ENCODE measurements around the gene INS. TPM values are rescaled to one million over a fixed set of nuclear protein-coding genes. Genes with fewer than 3 reads are reported as not detected.

INS gene
- total RNA-seq, 1 donor, result not detected

DNA sequence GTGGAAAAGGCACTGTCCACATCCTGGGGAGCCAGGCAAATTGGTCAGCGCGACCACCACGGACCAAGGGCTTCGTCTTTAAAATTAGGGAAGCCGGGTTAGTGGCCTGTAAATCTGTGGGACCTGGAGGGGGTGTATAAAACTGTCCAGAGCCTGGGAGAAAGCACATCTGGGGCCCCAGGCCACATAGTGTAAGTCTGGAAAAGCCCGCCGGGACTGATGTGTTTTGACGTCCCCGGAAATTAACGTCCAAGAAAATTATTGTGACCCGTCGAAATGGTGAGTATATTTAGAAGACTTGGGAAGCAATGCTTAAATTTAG, 17.6 kb downstream of the INS start:
- no peak for DNase-seq (ENCODE audit: low read depth)
- TF ChIP-seq CTCF (IDR thresholded peaks at IDR 0.05; ENCODE audit: insufficient read depth, low read length), result no peak
- H3K4me3 ChIP-seq (ENCODE audit: low read depth, low read length), result no peak overlapping the region

- peak; percentile 15 for DNase-seq (ENCODE audit: low read depth)
- TF ChIP-seq CTCF (IDR thresholded peaks at IDR 0.05; ENCODE audit: insufficient read depth, low read length), result no peak
- H3K4me3 ChIP-seq (ENCODE audit: low read depth, low read length), result no peak overlapping the region
Measured at GRCh38 chr11:2142762-2143202, 18.2 kb downstream of the INS start.

GRCh38 chr11:2142300-2142759, 18.7 kb downstream of the INS start:
- no peak overlapping the region for H3K4me3 ChIP-seq (ENCODE audit: low read depth, low read length)
- DNase-seq (ENCODE audit: low read depth), result peak; percentile 47
- no peak for TF ChIP-seq CTCF (IDR thresholded peaks at IDR 0.05; ENCODE audit: insufficient read depth, low read length)

GRCh38 chr11:2140411-2141400, 20.3 kb downstream of the INS start:
- no peak for TF ChIP-seq CTCF (IDR thresholded peaks at IDR 0.05; ENCODE audit: insufficient read depth, low read length)
- H3K4me3 ChIP-seq (ENCODE audit: low read depth, low read length), result no peak overlapping the region
- DNase-seq (ENCODE audit: low read depth), result no peak

GRCh38 chr11:2139621-2140337, 21.2 kb downstream of the INS start:
- no peak overlapping the region for H3K4me3 ChIP-seq (ENCODE audit: low read depth, low read length)
- DNase-seq (ENCODE audit: low read depth), result no peak
- TF ChIP-seq CTCF (IDR thresholded peaks at IDR 0.05; ENCODE audit: insufficient read depth, low read length), result no peak

DNA sequence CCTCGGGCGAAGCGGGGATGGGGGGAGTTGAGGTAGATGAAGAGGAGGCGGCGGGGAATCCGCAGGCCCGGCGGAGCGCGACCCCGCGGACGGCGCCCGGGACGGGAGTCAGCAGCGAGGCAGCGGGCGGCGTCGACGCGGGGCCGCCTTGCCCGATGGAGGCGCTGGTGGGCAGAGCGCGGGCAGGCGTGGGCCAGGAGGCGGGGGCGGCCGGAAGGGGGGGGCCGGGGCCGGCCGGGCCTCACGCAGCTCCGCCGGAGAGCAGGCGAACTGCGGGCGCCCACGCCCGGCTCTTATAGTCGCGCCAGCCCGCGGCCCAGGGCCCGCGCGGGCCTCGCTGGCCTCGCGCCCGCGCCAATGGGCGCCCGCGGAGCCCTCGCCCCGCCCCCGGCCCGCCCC, 21.9 kb downstream of the INS start, which contains the start of gene IGF2:
IGF2 (minus strand) TSS at position 267 of the 399 bp plus-strand sequence. CDS start 3,866 bp downstream, outside the sequence.
- no peak for TF ChIP-seq CTCF (IDR thresholded peaks at IDR 0.05; ENCODE audit: insufficient read depth, low read length)
- H3K4me3 ChIP-seq (ENCODE audit: low read depth, low read length), result no peak within 1 kb of the TSS

More for the DNA sequence above, 21.9 kb downstream of the INS start, which contains the start of gene IGF2:
- DNase-seq (ENCODE audit: low read depth), result no peak
